ENCODE measurements around the gene MRFAP1L1. TPM values are rescaled to one million over a fixed set of nuclear protein-coding genes. Genes with fewer than 3 reads are reported as not detected.

MRFAP1L1 gene
- polyA plus RNA-seq, 1 donor (not counting 4 experiments of a cell fraction or from before 2014, with no cell fraction given), result 77.9 TPM

- FAIRE-seq (peak; percentile 32), DNase-seq (ENCODE audit: low read depth, low spot score) (no peak)
- H3K4me3 ChIP-seq (ENCODE audit: control insufficient read depth in 2 of 3, extremely low read depth in 1 of 3, insufficient read depth in 2 of 3, low read depth in 1 of 3, low read length in 3 of 3), result peak overlapping the region in 2 of 3 experiments; percentile 33 to 36
- H3K9me3 ChIP-seq (ENCODE audit: control insufficient read depth, low read depth, low read length), result no peaks in the 10 kb centered on the region
- TF ChIP-seq EZH2 (IDR thresholded peaks at IDR 0.05; ENCODE audit: low read length), result no peak
- peak in 1 of 3 experiments; percentile 5 for TF ChIP-seq CTCF (optimal IDR thresholded peaks at IDR 0.05 in 1 of 3, IDR thresholded peaks at IDR 0.05 in 1 of 3, conservative IDR thresholded peaks at IDR 0.05 in 1 of 3; ENCODE audit: extremely low read depth in 1 of 3, insufficient read depth in 2 of 3, low read length in 3 of 3)
- H3K9me1 ChIP-seq (ENCODE audit: control insufficient read depth, extremely low read depth, insufficient read depth, low read length), result no peaks in the 10 kb centered on the region
- H3K79me2 ChIP-seq (ENCODE audit: control insufficient read depth, insufficient read depth, low read length), result no peaks in the 10 kb centered on the region
- peak overlapping the region; percentile 68 for H3K9ac ChIP-seq (ENCODE audit: control insufficient read depth, extremely low read depth, insufficient read depth, low read length)
- H2AFZ ChIP-seq (ENCODE audit: control insufficient read depth, low read length), result peak overlapping the region; percentile 84
- peaks cover 22% of the 10 kb centered on the region for H3K4me1 ChIP-seq (ENCODE audit: control insufficient read depth, extremely low read depth, insufficient read depth, low read length)
- H3K36me3 ChIP-seq (ENCODE audit: control insufficient read depth in 2 of 2, extremely low read depth in 1 of 2, insufficient read depth in 2 of 2, low read length in 2 of 2), result no peaks in the 10 kb centered on the region
- H3K27me3 ChIP-seq (ENCODE audit: control insufficient read depth, extremely low read depth, insufficient read depth, low read length), result no peaks in the 10 kb centered on the region
- peak overlapping the region; percentile 72 for H3K27ac ChIP-seq (ENCODE audit: control insufficient read depth, insufficient read depth, low read length)
- H4K20me1 ChIP-seq (ENCODE audit: control insufficient read depth, extremely low read depth, insufficient read depth, low read length), result no peaks in the 10 kb centered on the region
- peak overlapping the region; percentile 86 for H3K4me2 ChIP-seq (ENCODE audit: control insufficient read depth, extremely low read depth, insufficient read depth, low read depth, low read length)
- dilution Hi-C loops (cut with MboI; ENCODE audit: extremely low pct_ligation_motif_present, low sequenced_read_pairs), result no loop called here
These were observed 13.7 kb downstream of the MRFAP1L1 start for GRCh38 chr4:6695660-6696610.

GRCh38 chr4:6694177-6694901 lies 15.3 kb downstream of the MRFAP1L1 start:
- Histone ChIP-seq H3K9ac (ENCODE audit: control insufficient read depth, extremely low read depth, insufficient read depth, low read length) (no peak overlapping the region), H3K4me1 (ENCODE audit: control insufficient read depth, extremely low read depth, insufficient read depth, low read length) (peaks cover 25% of the 10 kb centered on the region), H3K79me2 (ENCODE audit: control insufficient read depth, insufficient read depth, low read length) (no peaks in the 10 kb centered on the region), H4K20me1 (ENCODE audit: control insufficient read depth, extremely low read depth, insufficient read depth, low read length) (no peaks in the 10 kb centered on the region), H3K27ac (ENCODE audit: control insufficient read depth, insufficient read depth, low read length) (no peak overlapping the region), H3K9me1 (ENCODE audit: control insufficient read depth, extremely low read depth, insufficient read depth, low read length) (no peaks in the 10 kb centered on the region), H3K4me2 (ENCODE audit: control insufficient read depth, extremely low read depth, insufficient read depth, low read depth, low read length) (no peak overlapping the region), H3K36me3 (ENCODE audit: control insufficient read depth in 2 of 2, extremely low read depth in 1 of 2, insufficient read depth in 2 of 2, low read length in 2 of 2) (no peaks in the 10 kb centered on the region), H3K4me3 (ENCODE audit: control insufficient read depth in 2 of 3, extremely low read depth in 1 of 3, insufficient read depth in 2 of 3, low read depth in 1 of 3, low read length in 3 of 3) (no peak overlapping the region), H2AFZ (ENCODE audit: control insufficient read depth, low read length) (no peak overlapping the region), H3K9me3 (ENCODE audit: control insufficient read depth, low read depth, low read length) (no peaks in the 10 kb centered on the region), H3K27me3 (ENCODE audit: control insufficient read depth, extremely low read depth, insufficient read depth, low read length) (no peaks in the 10 kb centered on the region)
- TF ChIP-seq CTCF (optimal IDR thresholded peaks at IDR 0.05 in 1 of 3, IDR thresholded peaks at IDR 0.05 in 1 of 3, conservative IDR thresholded peaks at IDR 0.05 in 1 of 3; ENCODE audit: extremely low read depth in 1 of 3, insufficient read depth in 2 of 3, low read length in 3 of 3) (no peak), EZH2 (IDR thresholded peaks at IDR 0.05; ENCODE audit: low read length) (no peak)
- no peak for FAIRE-seq
- DNase-seq (ENCODE audit: low read depth, low spot score), result no peak
- dilution Hi-C loops (cut with MboI; ENCODE audit: extremely low pct_ligation_motif_present, low sequenced_read_pairs), result no loop called here

All from keratinocyte (primary cell).